Osteoblast (primary cell): ENCODE measurements around the gene COL5A2. TPM values are rescaled to one million over a fixed set of nuclear protein-coding genes. Genes with fewer than 3 reads are reported as not detected.

Experiments used
- DNase-seq: peaks from one replicate; pipeline ENCODE4 v3.0.0; 2011; ENCODE audit warnings: low spot score, mixed read lengths; ENCODE audit not compliant: insufficient read length; ENCODE audit errors: missing footprints
- H2AFZ ChIP-seq: 2 replicates; pipeline ENCODE4 v1.6.0; 2011; ENCODE audit warnings: mild to moderate bottlenecking, low read length
- H3K27ac ChIP-seq: 2 replicates; pipeline ENCODE4 v1.5.1; 2011; ENCODE audit warnings: mild to moderate bottlenecking, low read depth, low read length, moderate library complexity
- H3K27me3 ChIP-seq: 2 replicates; pipeline ENCODE4 v1.6.0; 2012; ENCODE audit warnings: mild to moderate bottlenecking, control low read depth, inconsistent platforms, low read length, moderate library complexity; ENCODE audit not compliant: insufficient read depth
- H3K36me3 ChIP-seq: 2 replicates; pipeline ENCODE4 v1.5.1; 2011; ENCODE audit warnings: mild to moderate bottlenecking, low read length, control low read depth, moderate library complexity; ENCODE audit not compliant: insufficient read depth
- H3K4me1 ChIP-seq: 2 replicates; pipeline ENCODE4 v1.5.1; 2011; ENCODE audit warnings: mild to moderate bottlenecking, low read length, control low read depth, moderate library complexity; ENCODE audit not compliant: insufficient read depth
- H3K4me2 ChIP-seq: 2 replicates; pipeline ENCODE4 v1.6.0; 2011; ENCODE audit warnings: mild to moderate bottlenecking, low read length; ENCODE audit not compliant: insufficient read depth
- H3K4me3 ChIP-seq: fragments of 200-600 bp; sonication (generic); 3 replicates; pipeline ENCODE4 v1.5.1; 2012; ENCODE audit warnings: mild to moderate bottlenecking, low read length, inconsistent platforms; ENCODE audit not compliant: insufficient read depth
- H3K79me2 ChIP-seq: 2 replicates; pipeline ENCODE4 v1.6.0; 2012; ENCODE audit warnings: mild to moderate bottlenecking, low read length, control low read depth, inconsistent platforms; ENCODE audit not compliant: insufficient read depth
- H3K9me3 ChIP-seq: 2 replicates; pipeline ENCODE4 v1.5.1; 2011; ENCODE audit warnings: low read depth, low read length, control low read depth
- H4K20me1 ChIP-seq: 2 replicates; pipeline ENCODE4 v1.6.0; 2012; ENCODE audit warnings: mild to moderate bottlenecking, low read length, control low read depth; ENCODE audit not compliant: insufficient read depth
- total RNA-seq: library from RNA; depleted of rRNA; stranded (reverse); fragments of >200 nt; gene quantifications from 2 replicates; pipeline ENCODE4 v1.2.3, GENCODE V29; 2012
- TF ChIP-seq, protein P1 (sequence below): IDR thresholded peaks from 2 replicates; pipeline ENCODE4 v1.5.1; 2011; ENCODE audit warnings: mild to moderate bottlenecking, low read depth, low read length, moderate library complexity; ENCODE audit errors: extremely low read depth

Gene COL5A2
- total RNA-seq, 1 donor = 879 TPM

DNA sequence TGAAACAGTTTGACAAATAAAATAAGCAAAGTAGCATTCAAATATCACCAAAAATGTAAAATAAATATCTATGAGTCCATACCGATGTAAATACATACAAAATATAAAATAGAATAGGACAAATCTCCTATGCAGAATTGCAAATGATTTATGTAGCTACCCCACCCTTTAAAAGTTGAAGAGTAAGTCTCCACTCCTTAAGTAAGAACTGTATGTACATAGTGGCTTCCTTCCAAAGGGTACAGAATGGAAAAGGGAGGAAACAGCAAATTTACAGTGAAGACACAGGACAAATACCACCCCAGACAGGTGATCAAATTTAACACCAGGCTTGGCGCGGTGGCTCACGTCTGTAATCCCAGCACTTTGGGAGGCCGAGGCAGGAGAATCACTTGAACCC, 40.8 kb downstream of the COL5A2 start:
- Histone ChIP-seq H3K4me3 (no peak overlapping the region), H3K4me2 (no peak overlapping the region), H4K20me1 (peaks cover 6% of the 10 kb centered on the region), H3K27me3 (no peaks in the 10 kb centered on the region), H3K79me2 (peaks cover 89% of the 10 kb centered on the region), H3K36me3 (peaks cover 4% of the 10 kb centered on the region), H3K27ac (no peak overlapping the region), H2AFZ (no peak overlapping the region), H3K4me1 (peaks cover 8% of the 10 kb centered on the region), H3K9me3 (no peaks in the 10 kb centered on the region)
- TF ChIP-seq, protein P1, sequence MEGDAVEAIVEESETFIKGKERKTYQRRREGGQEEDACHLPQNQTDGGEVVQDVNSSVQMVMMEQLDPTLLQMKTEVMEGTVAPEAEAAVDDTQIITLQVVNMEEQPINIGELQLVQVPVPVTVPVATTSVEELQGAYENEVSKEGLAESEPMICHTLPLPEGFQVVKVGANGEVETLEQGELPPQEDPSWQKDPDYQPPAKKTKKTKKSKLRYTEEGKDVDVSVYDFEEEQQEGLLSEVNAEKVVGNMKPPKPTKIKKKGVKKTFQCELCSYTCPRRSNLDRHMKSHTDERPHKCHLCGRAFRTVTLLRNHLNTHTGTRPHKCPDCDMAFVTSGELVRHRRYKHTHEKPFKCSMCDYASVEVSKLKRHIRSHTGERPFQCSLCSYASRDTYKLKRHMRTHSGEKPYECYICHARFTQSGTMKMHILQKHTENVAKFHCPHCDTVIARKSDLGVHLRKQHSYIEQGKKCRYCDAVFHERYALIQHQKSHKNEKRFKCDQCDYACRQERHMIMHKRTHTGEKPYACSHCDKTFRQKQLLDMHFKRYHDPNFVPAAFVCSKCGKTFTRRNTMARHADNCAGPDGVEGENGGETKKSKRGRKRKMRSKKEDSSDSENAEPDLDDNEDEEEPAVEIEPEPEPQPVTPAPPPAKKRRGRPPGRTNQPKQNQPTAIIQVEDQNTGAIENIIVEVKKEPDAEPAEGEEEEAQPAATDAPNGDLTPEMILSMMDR = no peak
- no peak for DNase-seq

DNA sequence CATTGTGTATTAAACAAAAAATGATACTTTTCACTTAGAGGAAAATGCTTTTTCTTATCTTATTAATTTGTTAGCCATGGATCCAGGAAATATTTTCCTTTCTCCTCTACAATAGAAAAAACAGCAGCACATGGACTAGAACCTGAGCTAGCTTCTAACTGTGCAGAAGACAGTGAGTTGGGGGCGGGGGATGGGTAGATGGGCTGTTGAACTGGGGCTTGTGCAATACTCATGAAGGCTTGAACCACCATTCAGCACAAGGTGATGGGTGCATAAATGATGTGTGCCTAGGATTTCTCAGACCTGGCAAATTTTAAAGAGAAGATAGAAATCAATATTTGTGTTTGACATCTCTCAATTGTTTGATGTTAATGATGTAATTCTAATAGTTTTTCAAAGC, 42.0 kb downstream of the COL5A2 start:
- H4K20me1 ChIP-seq = peaks cover under 1% of the 10 kb centered on the region
- TF ChIP-seq, protein P1 = no peak
- DNase-seq = no peak
- H3K4me2 ChIP-seq = no peak overlapping the region
- peaks cover 8% of the 10 kb centered on the region for H3K4me1 ChIP-seq
- H3K79me2 ChIP-seq = peaks cover 88% of the 10 kb centered on the region
- no peak overlapping the region for H3K4me3 ChIP-seq
- H3K36me3 ChIP-seq = peaks cover 10% of the 10 kb centered on the region
- H3K27me3 ChIP-seq = no peaks in the 10 kb centered on the region
- no peaks in the 10 kb centered on the region for H3K9me3 ChIP-seq
- no peak overlapping the region for H3K27ac ChIP-seq
- no peak overlapping the region for H2AFZ ChIP-seq

DNA sequence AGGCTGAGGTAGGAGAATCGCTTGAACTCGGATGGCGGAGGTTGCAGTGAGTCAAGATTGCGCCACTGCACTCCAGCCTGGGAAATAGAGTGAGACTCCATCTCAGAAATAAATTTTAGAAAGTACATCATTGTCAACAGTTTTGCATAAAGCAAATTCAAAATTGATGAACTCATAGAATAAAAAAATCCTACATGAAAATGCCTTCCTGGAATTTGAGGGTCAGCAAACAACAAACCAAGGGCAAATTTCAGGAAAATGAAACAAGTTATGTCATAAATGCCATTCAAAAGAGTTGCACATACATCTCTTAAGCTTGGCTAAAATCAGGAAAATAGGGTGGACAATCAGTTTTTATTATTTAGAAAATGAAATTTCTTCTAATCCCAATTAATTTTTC, 45.1 kb downstream of the COL5A2 start:
- Histone ChIP-seq H3K4me1 (peaks cover 34% of the 10 kb centered on the region), H2AFZ (no peak overlapping the region), H3K9me3 (no peaks in the 10 kb centered on the region), H3K36me3 (peaks cover 8% of the 10 kb centered on the region), H4K20me1 (no peaks in the 10 kb centered on the region), H3K4me2 (no peak overlapping the region), H3K27ac (peak overlapping the region; percentile 95), H3K27me3 (no peaks in the 10 kb centered on the region), H3K79me2 (peaks cover 88% of the 10 kb centered on the region), H3K4me3 (no peak overlapping the region)
- TF ChIP-seq, protein P1 = no peak
- no peak for DNase-seq

DNA sequence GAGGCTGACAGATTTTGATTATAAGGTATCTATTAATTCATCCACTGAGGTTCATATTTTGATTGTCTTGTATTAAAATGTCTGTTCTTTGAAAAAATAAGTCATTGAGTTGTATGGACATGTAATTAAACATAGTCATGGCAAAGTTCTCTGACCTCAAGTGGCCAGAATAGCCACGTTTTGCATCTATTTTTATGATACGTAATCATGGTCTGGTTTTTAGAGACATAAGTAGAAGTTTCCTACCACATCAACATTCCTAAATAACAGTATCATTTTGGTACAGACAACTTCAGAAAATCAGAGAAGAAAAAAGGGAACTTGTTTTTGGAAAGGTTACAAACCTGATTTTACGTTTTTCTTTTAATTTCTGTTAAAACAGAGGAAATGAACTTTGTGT, 47.6 kb downstream of the COL5A2 start:
- DNase-seq = no peak
- Histone ChIP-seq H3K79me2 (peaks cover 88% of the 10 kb centered on the region), H3K4me2 (peak overlapping the region; percentile 10), H3K9me3 (no peaks in the 10 kb centered on the region), H3K36me3 (peaks cover 14% of the 10 kb centered on the region), H3K27ac (peak overlapping the region; percentile 95), H3K4me3 (no peak overlapping the region), H3K4me1 (peaks cover 48% of the 10 kb centered on the region), H2AFZ (no peak overlapping the region), H4K20me1 (no peaks in the 10 kb centered on the region), H3K27me3 (no peaks in the 10 kb centered on the region)
- TF ChIP-seq, protein P1 = no peak
